ENCODE measurements around the gene NTM. TPM values are rescaled to one million over a fixed set of nuclear protein-coding genes. Genes with fewer than 3 reads are reported as not detected.

Gene NTM
- total RNA-seq, 1 donor from 2014 or later: not detected

DNA sequence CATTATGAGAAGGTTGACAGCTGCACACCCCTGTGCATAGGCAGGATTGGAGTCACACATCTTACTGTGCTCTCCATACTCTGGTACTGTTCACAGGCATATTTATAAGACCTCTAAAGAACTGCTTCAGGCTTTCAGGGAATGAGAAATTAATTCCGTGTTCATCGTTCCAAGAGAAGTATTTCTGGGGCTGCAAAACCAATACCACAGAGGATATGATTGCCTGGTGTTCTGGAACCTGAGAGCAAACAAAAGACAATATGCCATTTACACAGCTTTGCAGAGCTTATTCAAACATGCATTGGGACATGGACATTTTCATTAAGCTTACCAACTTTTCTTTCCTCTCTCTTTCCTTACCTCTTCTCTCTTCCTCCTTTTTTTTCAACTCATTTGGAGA is 388.7 kb downstream of the NTM start:
- no peak for ATAC-seq (ENCODE audit: low read depth)

DNA sequence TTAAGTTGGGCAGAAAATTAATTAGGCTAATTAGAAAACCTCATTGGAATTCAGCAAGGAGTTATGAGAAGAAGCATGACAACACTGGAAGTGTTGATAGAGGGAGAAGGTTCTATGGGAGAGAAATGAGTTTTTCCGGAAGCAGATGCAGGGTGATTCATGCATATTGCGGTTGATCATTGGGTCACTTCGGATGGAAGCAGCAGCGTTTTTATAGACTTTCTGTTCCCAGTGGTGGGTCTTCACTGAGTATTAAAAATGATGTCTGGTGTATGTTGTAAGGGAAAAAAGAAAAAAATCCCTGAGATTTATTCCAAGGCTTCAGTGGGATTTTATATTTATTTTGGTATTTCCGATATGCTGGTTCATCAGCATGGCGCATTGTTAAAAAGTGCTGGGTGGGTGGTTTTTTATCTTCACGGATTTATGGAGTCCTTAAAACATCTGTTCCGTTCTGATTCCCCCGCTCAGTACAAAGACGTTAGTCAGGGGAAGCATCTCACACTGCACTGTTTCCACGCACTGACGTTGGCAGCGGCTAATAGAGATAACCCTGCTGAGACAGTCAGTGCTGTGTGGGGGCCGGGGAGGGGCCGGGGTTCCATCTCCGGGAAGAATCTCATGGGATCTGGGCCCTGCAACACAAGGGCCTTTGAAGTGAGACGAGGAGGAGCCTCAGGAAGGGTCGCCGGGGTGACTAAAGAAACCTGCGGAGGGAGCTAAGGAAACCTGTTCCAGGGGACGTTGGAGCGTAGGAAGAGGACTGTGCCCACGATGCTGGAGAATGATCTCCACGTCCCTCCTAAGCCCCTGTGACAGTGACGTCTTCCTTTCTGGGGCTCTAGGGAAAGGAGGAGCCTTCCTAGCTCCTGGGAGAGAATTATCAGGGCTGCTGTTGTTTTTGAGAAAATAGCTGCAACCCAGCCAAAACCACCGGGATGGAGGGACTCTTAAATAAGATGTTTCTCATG is 390.0 kb downstream of the NTM start:
- TF ChIP-seq, protein P1, sequence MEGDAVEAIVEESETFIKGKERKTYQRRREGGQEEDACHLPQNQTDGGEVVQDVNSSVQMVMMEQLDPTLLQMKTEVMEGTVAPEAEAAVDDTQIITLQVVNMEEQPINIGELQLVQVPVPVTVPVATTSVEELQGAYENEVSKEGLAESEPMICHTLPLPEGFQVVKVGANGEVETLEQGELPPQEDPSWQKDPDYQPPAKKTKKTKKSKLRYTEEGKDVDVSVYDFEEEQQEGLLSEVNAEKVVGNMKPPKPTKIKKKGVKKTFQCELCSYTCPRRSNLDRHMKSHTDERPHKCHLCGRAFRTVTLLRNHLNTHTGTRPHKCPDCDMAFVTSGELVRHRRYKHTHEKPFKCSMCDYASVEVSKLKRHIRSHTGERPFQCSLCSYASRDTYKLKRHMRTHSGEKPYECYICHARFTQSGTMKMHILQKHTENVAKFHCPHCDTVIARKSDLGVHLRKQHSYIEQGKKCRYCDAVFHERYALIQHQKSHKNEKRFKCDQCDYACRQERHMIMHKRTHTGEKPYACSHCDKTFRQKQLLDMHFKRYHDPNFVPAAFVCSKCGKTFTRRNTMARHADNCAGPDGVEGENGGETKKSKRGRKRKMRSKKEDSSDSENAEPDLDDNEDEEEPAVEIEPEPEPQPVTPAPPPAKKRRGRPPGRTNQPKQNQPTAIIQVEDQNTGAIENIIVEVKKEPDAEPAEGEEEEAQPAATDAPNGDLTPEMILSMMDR (IDR thresholded peaks at IDR 0.05): no peak
- ChIA-PET POLR2A (no interaction called here), CTCF (no interaction called here)
- intact Hi-C loops (cut with micrococcal nuclease): no loop called here
- H3K4me3 Mint-ChIP-seq: no peak overlapping the region
- H3K9me3 Mint-ChIP-seq: no peaks in the 10 kb centered on the region
- H3K4me1 Mint-ChIP-seq: no peaks in the 10 kb centered on the region
- H3K27me3 Mint-ChIP-seq: no peaks in the 10 kb centered on the region
- H3K36me3 Mint-ChIP-seq (ENCODE audit: low read depth): no peaks in the 10 kb centered on the region
- ATAC-seq (ENCODE audit: low read depth): no peak
- no peak overlapping the region for H3K27ac Mint-ChIP-seq
- DNase-seq: no peak

More for the DNA sequence above, 388.7 kb downstream of the NTM start:
- H3K36me3 Mint-ChIP-seq (ENCODE audit: low read depth): no peaks in the 10 kb centered on the region
- intact Hi-C loops (cut with micrococcal nuclease): no loop called here
- H3K4me3 Mint-ChIP-seq: no peak overlapping the region
- no peaks in the 10 kb centered on the region for H3K9me3 Mint-ChIP-seq
- H3K27ac Mint-ChIP-seq: no peak overlapping the region
- no peaks in the 10 kb centered on the region for H3K27me3 Mint-ChIP-seq
- TF ChIP-seq, protein P1 (IDR thresholded peaks at IDR 0.05): no peak
- DNase-seq: no peak
- ChIA-PET POLR2A (no interaction called here), CTCF (no interaction called here)
- H3K4me1 Mint-ChIP-seq: no peaks in the 10 kb centered on the region

DNA sequence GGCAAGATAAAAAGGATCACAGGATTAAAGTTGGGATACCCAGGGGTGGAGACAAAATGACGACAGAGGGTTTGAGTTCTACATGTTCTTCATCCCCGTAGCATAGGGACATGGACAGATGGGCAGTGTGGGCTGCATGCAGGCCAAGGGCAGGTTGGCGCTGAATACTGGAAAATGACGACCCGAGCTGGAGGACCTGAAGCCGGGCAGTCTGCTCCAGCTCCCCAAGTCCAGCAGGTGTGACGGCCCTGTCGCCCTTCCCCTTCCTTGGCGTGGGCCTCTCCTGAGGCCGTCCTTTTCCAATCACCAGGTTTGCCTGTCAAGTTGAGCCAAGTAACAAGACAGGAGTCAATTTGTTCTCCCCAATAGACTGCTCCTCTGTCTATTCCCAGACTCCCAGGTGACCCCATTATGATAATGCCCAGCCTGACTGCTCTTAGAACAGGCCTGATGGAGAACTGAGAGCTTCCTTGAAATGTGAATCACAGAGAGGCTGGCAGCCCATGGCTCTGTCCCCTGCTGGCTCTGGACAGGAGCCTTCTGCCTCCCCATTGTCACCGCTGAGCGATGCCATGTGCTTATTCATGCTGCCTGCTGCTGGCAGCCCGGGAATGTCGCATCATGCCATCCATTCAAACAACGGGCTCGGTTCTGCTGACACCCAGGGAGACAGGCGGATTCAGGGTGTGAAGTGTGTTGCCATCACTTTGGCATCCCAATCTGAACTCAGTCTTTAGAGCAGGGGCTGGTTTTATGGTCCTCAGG is 392.1 kb downstream of the NTM start:
- Mint-ChIP-seq H3K27ac (no peak overlapping the region), H3K27me3 (no peaks in the 10 kb centered on the region), H3K9me3 (no peaks in the 10 kb centered on the region), H3K4me3 (no peak overlapping the region), H3K36me3 (ENCODE audit: low read depth) (no peaks in the 10 kb centered on the region), H3K4me1 (no peaks in the 10 kb centered on the region)
- TF ChIP-seq, protein P1 (IDR thresholded peaks at IDR 0.05): no peak
- POLR2A ChIA-PET: no interaction called here
- CTCF ChIA-PET: no interaction called here
- intact Hi-C loops (cut with micrococcal nuclease): no loop called here
- no peak for ATAC-seq (ENCODE audit: low read depth)
- no peak for DNase-seq

DNA sequence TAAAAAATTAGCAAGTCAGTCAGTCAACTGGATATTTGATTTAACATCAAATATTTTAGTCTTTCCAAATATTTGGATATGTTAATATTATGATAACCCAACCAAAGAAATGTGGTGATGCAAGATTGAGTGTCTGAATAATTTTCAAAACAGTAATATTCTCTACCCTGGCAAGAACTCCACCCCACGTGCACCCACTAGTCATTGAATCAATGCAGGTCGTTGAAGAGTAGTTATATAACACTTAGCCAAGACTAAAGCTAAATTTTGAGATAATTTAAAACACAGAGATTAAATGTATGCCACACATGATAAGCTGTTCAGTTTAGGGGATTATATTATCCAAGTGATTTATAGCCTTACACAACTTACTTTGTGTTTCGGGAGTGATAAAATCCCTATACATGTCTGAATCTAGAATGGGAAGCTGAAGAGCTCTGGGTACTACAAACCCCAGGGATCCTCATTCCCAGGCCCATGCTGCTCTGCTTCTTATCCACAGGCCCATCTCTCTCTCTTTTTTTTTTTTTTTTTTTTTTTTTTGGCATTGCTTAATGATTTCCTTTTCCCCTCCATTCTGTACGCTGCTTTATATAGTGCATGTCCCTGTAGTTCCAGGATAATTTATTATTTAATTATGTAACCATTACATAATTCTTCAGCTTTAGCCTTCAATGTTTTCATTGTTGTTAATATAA is 392.9 kb downstream of the NTM start:
- TF ChIP-seq, protein P1 (IDR thresholded peaks at IDR 0.05): no peak
- H3K36me3 Mint-ChIP-seq (ENCODE audit: low read depth): no peaks in the 10 kb centered on the region
- no peaks in the 10 kb centered on the region for H3K27me3 Mint-ChIP-seq
- no peak overlapping the region for H3K27ac Mint-ChIP-seq
- no peaks in the 10 kb centered on the region for H3K4me1 Mint-ChIP-seq
- ChIA-PET POLR2A (no interaction called here), CTCF (no interaction called here)
- intact Hi-C loops (cut with micrococcal nuclease): no loop called here
- no peak for DNase-seq
- no peaks in the 10 kb centered on the region for H3K9me3 Mint-ChIP-seq
- H3K4me3 Mint-ChIP-seq: no peak overlapping the region
- ATAC-seq (ENCODE audit: low read depth): no peak

DNA sequence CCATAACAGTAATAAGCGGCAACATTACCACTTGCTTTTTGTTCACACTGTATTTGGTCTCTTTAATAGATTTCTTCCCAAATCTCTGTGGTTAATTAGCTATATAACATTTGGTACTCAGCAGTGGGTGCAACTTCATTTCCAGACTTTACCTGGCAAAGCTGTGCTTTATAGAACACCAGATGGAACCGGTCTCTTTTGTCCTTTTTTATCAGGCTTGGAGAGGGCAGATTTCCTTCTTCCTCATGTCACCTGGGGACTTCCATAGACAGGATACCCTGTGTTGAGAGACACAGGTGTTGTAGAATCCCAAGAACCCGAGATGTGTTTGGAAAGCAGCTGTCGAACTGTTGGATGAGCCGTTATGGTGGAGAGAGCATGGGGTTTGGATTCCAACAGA is 393.7 kb downstream of the NTM start:
- H3K4me1 Mint-ChIP-seq: no peaks in the 10 kb centered on the region
- no peaks in the 10 kb centered on the region for H3K27me3 Mint-ChIP-seq
- no peak overlapping the region for H3K27ac Mint-ChIP-seq
- H3K4me3 Mint-ChIP-seq: no peak overlapping the region
- TF ChIP-seq, protein P1 (IDR thresholded peaks at IDR 0.05): no peak
- DNase-seq (no peak), ATAC-seq (ENCODE audit: low read depth) (no peak)
- ChIA-PET CTCF (no interaction called here), POLR2A (no interaction called here)
- H3K36me3 Mint-ChIP-seq (ENCODE audit: low read depth): no peaks in the 10 kb centered on the region
- intact Hi-C loops (cut with micrococcal nuclease): no loop called here
- no peaks in the 10 kb centered on the region for H3K9me3 Mint-ChIP-seq
